NCI-H524 treated with DMSO at 0.1 percent for 48 hours (cell line): ENCODE results near the gene TTLL10.

Experiments used
- DNase-seq: peaks from one replicate; lab custom pipeline; 2025; lab: John Stamatoyannopoulos, UW

TTLL10 gene

GRCh38 chr1:1222575-1223225, 49.0 kb downstream of the TTLL10 start:
- DNase-seq: no peak

GRCh38 chr1:1223321-1223720, 49.6 kb downstream of the TTLL10 start:
- DNase-seq: no peak

GRCh38 chr1:1223891-1224290, 50.2 kb downstream of the TTLL10 start:
- DNase-seq: no peak

GRCh38 chr1:1225238-1225845, 51.7 kb downstream of the TTLL10 start:
- no peak for DNase-seq

GRCh38 chr1:1225913-1226312, 52.2 kb downstream of the TTLL10 start:
- DNase-seq: no peak

- no peak for DNase-seq
Measured at GRCh38 chr1:1226566-1227362, 53.1 kb downstream of the TTLL10 start.

GRCh38 chr1:1227386-1227785, 53.7 kb downstream of the TTLL10 start:
- DNase-seq: no peak

- no peak for DNase-seq
Measured at GRCh38 chr1:1228187-1228586, 54.5 kb downstream of the TTLL10 start.

- DNase-seq: no peak
Measured at GRCh38 chr1:1228596-1229321, 55.1 kb downstream of the TTLL10 start.

- no peak for DNase-seq
Measured at GRCh38 chr1:1229770-1230169, 56.1 kb downstream of the TTLL10 start.

- no peak for DNase-seq
Measured at GRCh38 chr1:1230656-1231399, 57.1 kb downstream of the TTLL10 start.

GRCh38 chr1:1231400-1232207, 57.9 kb downstream of the TTLL10 start, which contains the start of gene SDF4:
TSS of gene SDF4 (minus strand) at chr1:1232001. CDS start at chr1:1228772, 3,229 bp downstream.
- DNase-seq: peak; percentile 35

- no peak for DNase-seq
Measured at GRCh38 chr1:1232208-1232795, 58.6 kb downstream of the TTLL10 start, which contains the start of gene B3GALT6. TSS of gene B3GALT6 (plus strand) at chr1:1232237. CDS start at chr1:1232279, 42 bp downstream.

- DNase-seq: no peak
Measured at GRCh38 chr1:1232796-1233566, 59.3 kb downstream of the TTLL10 start.

- DNase-seq: no peak
Measured at GRCh38 chr1:1233567-1233892, 59.9 kb downstream of the TTLL10 start.

- no peak for DNase-seq
Measured at GRCh38 chr1:1234180-1234808, 60.6 kb downstream of the TTLL10 start.

- no peak for DNase-seq
Measured at GRCh38 chr1:1235016-1235744, 61.5 kb downstream of the TTLL10 start.

- DNase-seq: no peak
Measured at GRCh38 chr1:1236176-1236763, 62.6 kb downstream of the TTLL10 start.
